GM12878 (cell line): Measurements from ENCODE around the gene ATXN1. TPM values are rescaled to one million over a fixed set of nuclear protein-coding genes. Genes with fewer than 3 reads are reported as not detected.

Source experiments
- ATAC-seq: fragments of 200-7000 bp; cut with Tn5 transposase; 3 replicates; pipeline ENCODE4 v1.9.1; 2020; ENCODE audit warnings: mild to moderate bottlenecking, moderate library complexity
- BruUV-seq: library from RNA; stranded (reverse); fragments of 400-500 nt; replicated peaks from 2 replicates; lab custom pipeline; 2021; lab: Mats Ljungman, UMichigan
- CTCF ChIA-PET: fragments of 300-600 bp; sonication (Branson Sonifier 250); formaldehyde crosslinking; extraction: SDS; loops from one replicate; lab custom pipeline; 2021; ENCODE audit warnings: inconsistent platforms; lab: Yijun Ruan, JAX
- POLR2A ChIA-PET: fragments of 350-600 bp; formaldehyde crosslinking; extraction: SDS; loops from one replicate; lab custom pipeline; 2021; ENCODE audit warnings: inconsistent platforms; lab: Charles Lee
- RAD21 ChIA-PET: fragments of 300-600 bp; sonication (Branson Sonifier 250); formaldehyde crosslinking; loops from one replicate; lab custom pipeline; 2023; ENCODE audit warnings: antibody characterized with exemption; ENCODE audit not compliant: unreplicated experiment; lab: Charles Lee
- SMC1A ChIA-PET: fragments of 300-600 bp; sonication (Branson Sonifier 250); formaldehyde crosslinking; loops from one replicate; lab custom pipeline; 2023; ENCODE audit not compliant: unreplicated experiment, uncharacterized antibody; lab: Charles Lee
- DNase-seq: peaks from one replicate; pipeline ENCODE4 v3.0.0-alpha.2; 2011; ENCODE audit warnings: low read depth, low spot score
- FAIRE-seq: peaks from 3 replicates; lab custom pipeline; 2011; peaks lifted over from hg19 to GRCh38; lab: Jason Lieb, UNC
- H2AFZ ChIP-seq: 2 replicates; pipeline ENCODE4 v1.6.0; 2011; ENCODE audit warnings: low read depth, low read length, control low read depth; ENCODE audit not compliant: control insufficient read depth
- H3K27ac ChIP-seq: 2 replicates; pipeline ENCODE4 v1.5.1; 2011; ENCODE audit warnings: control low read depth; ENCODE audit not compliant: control insufficient read depth, insufficient read depth
- H3K27me3 ChIP-seq, 2 experiments: replicated peaks in 1 of 2; 2 replicates each; pipeline versions ENCODE4 v1.6.0 to v1.6.1; 2011; ENCODE audit warnings: low read length in 1 of 2; ENCODE audit not compliant: control insufficient read depth in 2 of 2, insufficient read depth in 2 of 2
- H3K36me3 ChIP-seq, 2 experiments: 2 replicates each; pipeline ENCODE4 v1.5.1; 2011; ENCODE audit warnings: low read length in 1 of 2; ENCODE audit not compliant: control insufficient read depth in 2 of 2, insufficient read depth in 2 of 2
- H3K4me1 ChIP-seq: 2 replicates; pipeline ENCODE4 v1.6.1; 2011; ENCODE audit warnings: mild to moderate bottlenecking, low read length, moderate library complexity, mixed read lengths; ENCODE audit not compliant: control insufficient read depth, insufficient read depth
- H3K4me2 ChIP-seq: 2 replicates; pipeline ENCODE4 v1.6.0; 2011; ENCODE audit warnings: control low read depth; ENCODE audit not compliant: control insufficient read depth, insufficient read depth
- H3K4me3 ChIP-seq: fragments of 200-600 bp; sonication (generic); 2 replicates; pipeline ENCODE4 v1.5.1; 2016
- H3K79me2 ChIP-seq: 2 replicates; pipeline ENCODE4 v1.6.0; 2011; ENCODE audit warnings: low read length; ENCODE audit not compliant: control insufficient read depth, insufficient read depth
- H3K9ac ChIP-seq: 2 replicates; pipeline ENCODE4 v1.8.0; 2011; ENCODE audit warnings: low read length, control low read depth, mixed read lengths; ENCODE audit not compliant: control insufficient read depth, insufficient read depth
- H3K9me3 ChIP-seq: replicated peaks from 3 replicates; pipeline ENCODE4 v1.5.1; 2011; ENCODE audit warnings: mild to moderate bottlenecking, low read length; ENCODE audit not compliant: control insufficient read depth, insufficient read depth
- H4K20me1 ChIP-seq: 2 replicates; pipeline ENCODE4 v1.6.0; 2011; ENCODE audit not compliant: control insufficient read depth, insufficient read depth
- CTCF ChIP-seq, 3 experiments: IDR thresholded peaks in 2 of 3; conservative IDR thresholded peaks in 1 of 3; 2 replicates each; pipeline ENCODE4 v1.5.1; 2011; ENCODE audit warnings: low read depth in 3 of 3, low read length in 3 of 3, mild to moderate bottlenecking in 3 of 3, control low read depth in 2 of 3, moderate library complexity in 2 of 3, inconsistent platforms in 1 of 3, mixed read lengths in 1 of 3; ENCODE audit not compliant: control insufficient read depth in 2 of 3, insufficient read depth in 1 of 3; ENCODE audit errors: extremely low read depth in 1 of 3
- MYC ChIP-seq: IDR thresholded peaks from 2 replicates; pipeline ENCODE4 v1.6.1; 2011; ENCODE audit warnings: mild to moderate bottlenecking, low read length, moderate library complexity, inconsistent platforms; ENCODE audit not compliant: insufficient read depth, insufficient replicate concordance, insufficient read length, severe bottlenecking
- NFYB ChIP-seq: IDR thresholded peaks from 2 replicates; pipeline ENCODE4 v1.6.1; 2011; ENCODE audit warnings: low read depth, mild to moderate bottlenecking, low read length, improper control_type of control experiment, moderate library complexity; ENCODE audit not compliant: insufficient read depth
- NR2C1 ChIP-seq: fragments of 450-650 bp; IDR thresholded peaks from 2 replicates; pipeline ENCODE4 v1.6.1; 2017; ENCODE audit warnings: antibody characterized with exemption, mild to moderate bottlenecking, moderate library complexity
- SUPT20H ChIP-seq: IDR thresholded peaks from 2 replicates; pipeline ENCODE4 v1.6.1; 2011; ENCODE audit warnings: low read depth, mild to moderate bottlenecking, low read length, moderate library complexity, borderline replicate concordance; ENCODE audit not compliant: control insufficient read depth
- TCF3 ChIP-seq: IDR thresholded peaks from 2 replicates; pipeline ENCODE4 v1.6.1; 2012; ENCODE audit warnings: low read depth, mild to moderate bottlenecking, low read length, borderline replicate concordance; ENCODE audit not compliant: insufficient read depth
- USF1 ChIP-seq: IDR thresholded peaks from 2 replicates; pipeline ENCODE4 v1.6.1; 2011; ENCODE audit warnings: borderline replicate concordance, low read depth, mild to moderate bottlenecking, moderate library complexity, mixed read lengths, low read length; ENCODE audit not compliant: insufficient read depth; ENCODE audit errors: extremely low read length
- WRNIP1 ChIP-seq: IDR thresholded peaks from 2 replicates; pipeline ENCODE4 v1.6.1; 2011; ENCODE audit warnings: low read depth, low read length, improper control_type of control experiment, borderline replicate concordance
- ZBTB11 ChIP-seq: fragments of 450-650 bp; formaldehyde crosslinking; IDR thresholded peaks from 2 replicates; pipeline ENCODE4 v1.5.0; 2022; ENCODE audit warnings: mild to moderate bottlenecking, missing genetic modification characterization
- ZBTB40 ChIP-seq: fragments of 450-650 bp; IDR thresholded peaks from 2 replicates; pipeline ENCODE4 v1.6.1; 2016; ENCODE audit warnings: mild to moderate bottlenecking, moderate library complexity, borderline replicate concordance
- ZSCAN29 ChIP-seq: fragments of 450-650 bp; IDR thresholded peaks from 2 replicates; pipeline ENCODE4 v1.6.1; 2017; ENCODE audit warnings: mild to moderate bottlenecking, moderate library complexity
- WGBS: methylation state at CpG from one replicate; pipeline ENCODE4 v1.1.6; 2016; ENCODE audit warnings: low lambda C conversion rate; ENCODE audit not compliant: insufficient replicate concordance, insufficient coverage; ENCODE audit errors: missing lambda C conversion rate; 5-methylcytosine and 5-hydroxymethylcytosine counted together
- in situ Hi-C: fragments of 300-500 bp; cut with MboI; formaldehyde crosslinking; loops from 9 replicates; pipeline ENCODE4 v1.14.3; 2018; ENCODE audit warnings: mixed read lengths
- intact Hi-C: fragments of 100-400 bp; cut with micrococcal nuclease; formaldehyde crosslinking; loops from one replicate; pipeline ENCODE4 v1.14.2; 2022; ENCODE audit not compliant: unreplicated experiment
- polyA plus RNA-seq, 11 experiments: library from polyadenylated mRNA; depleted of rRNA in 4 of 11; unstranded in 6 of 11; stranded (reverse) in 5 of 11; fragments of >200 nt; fragmentation: Nextera tagmentation in 4 of 11; fragmentation: Illumina TruSeq in 1 of 11; extraction: Ambion mirVana in 4 of 11; extraction: Trizol in 1 of 11; gene quantifications; 1 replicate in 1 of 11; 2 replicates in 10 of 11; pipeline versions ENCODE4 v1.2.1 to v1.2.3, GENCODE V29; 2011 to 2016; ENCODE audit warnings: inconsistent platforms in 2 of 11, missing spikeins in 2 of 11, low read depth in 1 of 11
- total RNA-seq, 4 experiments: library from RNA; depleted of rRNA in 3 of 4; stranded (reverse); fragments of >200 nt in 3 of 4; fragmentation: Illumina TruSeq in 1 of 4; extraction: Trizol in 1 of 4; gene quantifications; 2 replicates each; pipeline versions ENCODE4 v1.2.1 to v1.2.3, GENCODE V29; 2013 to 2021

The ATXN1 gene
- total and polyA plus RNA-seq, 10 of the 15 experiments (the other 5 are each of a cell fraction or from before 2014, with no cell fraction given) = 12.2 to 51.2 (median 20.5) TPM

GRCh38 chr6:16567071-16567470 is 194.2 kb downstream of the ATXN1 start (continued):
- TF ChIP-seq ZBTB40 (no peak), USF1 (no peak), NR2C1 (no peak)

- ATAC-seq = no peak
- in situ Hi-C loops (no loop called here), intact Hi-C loops (no loop called here)
- Histone ChIP-seq H3K79me2 (no peaks in the 10 kb centered on the region), H3K27me3 (no peaks in the 10 kb centered on the region), H3K4me3 (no peak overlapping the region), H3K4me2 (no peak overlapping the region), H3K36me3 (no peaks in the 10 kb centered on the region), H3K4me1 (no peaks in the 10 kb centered on the region), H3K9ac (no peak overlapping the region), H3K27ac (no peak overlapping the region), H4K20me1 (no peaks in the 10 kb centered on the region), H2AFZ (no peak overlapping the region), H3K9me3 (no peaks in the 10 kb centered on the region)
- DNase-seq = no peak
- no TSS peak for BruUV-seq
- POLR2A ChIA-PET = no interaction called here
- RAD21 ChIA-PET = interaction anchor here (0.6 kb wide), 1 partner anchor 40 kb away, joined by 4 read pairs; no protein-coding TSS in a partner anchor
- 6% methylated on average over 2 of the region's 2 CpGs for WGBS
- SMC1A ChIA-PET = interaction anchor here (1.1 kb wide), 1 partner anchor 16 kb away, joined by 4 read pairs; no protein-coding TSS in a partner anchor
- CTCF ChIA-PET = no interaction called here
- no peak for FAIRE-seq
- TF ChIP-seq WRNIP1 = no peak
- no peak for TF ChIP-seq CTCF (IDR thresholded peaks at IDR 0.05 in 2 of 3, conservative IDR thresholded peaks at IDR 0.05 in 1 of 3; ENCODE audit: control insufficient read depth in 2 of 3, extremely low read depth in 1 of 3, insufficient read depth in 1 of 3, low read depth in 3 of 3, low read length in 3 of 3)
- TF ChIP-seq SUPT20H = no peak
- TF ChIP-seq TCF3 = no peak
- TF ChIP-seq MYC = no peak
- TF ChIP-seq ZSCAN29 = no peak
- no peak for TF ChIP-seq ZBTB11 (CRISPR knock-in tag)
- TF ChIP-seq NFYB = no peak
Observed at GRCh38 chr6:16564436-16564835, 196.8 kb downstream of the ATXN1 start.
